NCI-H748 (cell line): Measurements from ENCODE around the gene ST6GALNAC3.
"Not testable (repeated sequence)": the region's sequence is repeated elsewhere in the genome, so short reads cannot be mapped to it uniquely, and the experiment has no call there.

ENCODE experiments used
- DNase-seq: peaks from one replicate; lab custom pipeline; 2025; ENCODE audit not compliant: unreplicated experiment; lab: John Stamatoyannopoulos, UW

ST6GALNAC3 gene

GRCh38 chr1:76317299-76317900 lies 242.9 kb downstream of the ST6GALNAC3 start:
- DNase-seq: no peak

GRCh38 chr1:76330991-76331603 lies 256.6 kb downstream of the ST6GALNAC3 start:
- DNase-seq: peak; percentile 75

- DNase-seq: no peak
Measured at GRCh38 chr1:76335882-76336281, 261.3 kb downstream of the ST6GALNAC3 start.

GRCh38 chr1:76336931-76337371 lies 262.4 kb downstream of the ST6GALNAC3 start:
- peak; percentile 30 for DNase-seq

GRCh38 chr1:76337542-76338219 lies 263.1 kb downstream of the ST6GALNAC3 start:
- DNase-seq: no peak

- DNase-seq: no peak
Measured at GRCh38 chr1:76340056-76340455, 265.5 kb downstream of the ST6GALNAC3 start.

- DNase-seq: not testable (repeated sequence)
Measured at GRCh38 chr1:76341816-76342215, 267.3 kb downstream of the ST6GALNAC3 start.

GRCh38 chr1:76343356-76343755 lies 268.8 kb downstream of the ST6GALNAC3 start:
- no peak for DNase-seq

GRCh38 chr1:76351655-76352054 lies 277.1 kb downstream of the ST6GALNAC3 start:
- DNase-seq: peak; percentile 75

GRCh38 chr1:76352741-76353435 lies 278.3 kb downstream of the ST6GALNAC3 start:
- DNase-seq: no peak

- DNase-seq: no peak
Measured at GRCh38 chr1:76354236-76354635, 279.7 kb downstream of the ST6GALNAC3 start.

- DNase-seq: no peak
Measured at GRCh38 chr1:76366726-76367125, 292.2 kb downstream of the ST6GALNAC3 start.

- no peak for DNase-seq
Measured at GRCh38 chr1:76371941-76372340, 297.4 kb downstream of the ST6GALNAC3 start.

- DNase-seq: peak; percentile 96
Measured at GRCh38 chr1:76374086-76374485, 299.5 kb downstream of the ST6GALNAC3 start.

GRCh38 chr1:76377247-76377646 lies 302.7 kb downstream of the ST6GALNAC3 start:
- DNase-seq: no peak

- DNase-seq: peak; percentile 94
Measured at GRCh38 chr1:76379506-76379905, 305.0 kb downstream of the ST6GALNAC3 start.

- DNase-seq: no peak
Measured at GRCh38 chr1:76381450-76382097, 307.0 kb downstream of the ST6GALNAC3 start.

- DNase-seq: no peak
Measured at GRCh38 chr1:76388261-76388660, 313.7 kb downstream of the ST6GALNAC3 start.

- DNase-seq: no peak
Measured at GRCh38 chr1:76390456-76390855, 315.9 kb downstream of the ST6GALNAC3 start.

GRCh38 chr1:76395059-76395458 lies 320.5 kb downstream of the ST6GALNAC3 start:
- DNase-seq: no peak

GRCh38 chr1:76402128-76402527 lies 327.6 kb downstream of the ST6GALNAC3 start:
- DNase-seq: no peak
